ENCODE data around the gene WDR5B. TPM values are rescaled to one million over a fixed set of nuclear protein-coding genes. Genes with fewer than 3 reads are reported as not detected.

The WDR5B gene
- total RNA-seq, 1 experiment from 2014 or later: 4.4 TPM

DNA sequence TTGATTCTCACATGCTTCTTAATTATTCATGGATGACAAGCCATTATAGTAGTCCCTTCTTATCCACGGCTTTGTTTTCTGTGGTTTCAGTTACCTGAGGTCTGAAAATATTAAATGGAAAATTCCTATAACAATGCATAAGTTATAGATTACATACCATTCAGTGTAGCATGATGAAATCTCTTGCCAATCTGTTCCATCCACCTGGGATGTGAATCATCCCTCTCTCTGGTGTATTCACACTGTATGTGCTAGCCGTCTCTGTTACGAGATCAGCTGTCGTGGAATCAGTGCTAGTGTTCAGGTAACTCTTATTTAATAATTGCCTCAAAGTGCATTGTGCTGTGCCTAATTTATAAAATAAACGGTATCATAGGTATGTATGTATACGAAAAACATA lies 5.2 kb downstream of the WDR5B start:
- Mint-ChIP-seq H3K27ac (ENCODE audit: unreplicated experiment) (no peak overlapping the region), H3K9me3 (ENCODE audit: unreplicated experiment) (no peaks in the 10 kb centered on the region), H3K4me1 (ENCODE audit: low read depth, unreplicated experiment) (peaks cover 12% of the 10 kb centered on the region), H3K4me3 (ENCODE audit: unreplicated experiment) (no peak overlapping the region), H3K36me3 (ENCODE audit: insufficient read depth, unreplicated experiment) (peaks cover 18% of the 10 kb centered on the region), H3K27me3 (ENCODE audit: insufficient read depth, unreplicated experiment) (no peaks in the 10 kb centered on the region)
- CTCF ChIA-PET: no interaction called here
- TF ChIP-seq, protein P1, sequence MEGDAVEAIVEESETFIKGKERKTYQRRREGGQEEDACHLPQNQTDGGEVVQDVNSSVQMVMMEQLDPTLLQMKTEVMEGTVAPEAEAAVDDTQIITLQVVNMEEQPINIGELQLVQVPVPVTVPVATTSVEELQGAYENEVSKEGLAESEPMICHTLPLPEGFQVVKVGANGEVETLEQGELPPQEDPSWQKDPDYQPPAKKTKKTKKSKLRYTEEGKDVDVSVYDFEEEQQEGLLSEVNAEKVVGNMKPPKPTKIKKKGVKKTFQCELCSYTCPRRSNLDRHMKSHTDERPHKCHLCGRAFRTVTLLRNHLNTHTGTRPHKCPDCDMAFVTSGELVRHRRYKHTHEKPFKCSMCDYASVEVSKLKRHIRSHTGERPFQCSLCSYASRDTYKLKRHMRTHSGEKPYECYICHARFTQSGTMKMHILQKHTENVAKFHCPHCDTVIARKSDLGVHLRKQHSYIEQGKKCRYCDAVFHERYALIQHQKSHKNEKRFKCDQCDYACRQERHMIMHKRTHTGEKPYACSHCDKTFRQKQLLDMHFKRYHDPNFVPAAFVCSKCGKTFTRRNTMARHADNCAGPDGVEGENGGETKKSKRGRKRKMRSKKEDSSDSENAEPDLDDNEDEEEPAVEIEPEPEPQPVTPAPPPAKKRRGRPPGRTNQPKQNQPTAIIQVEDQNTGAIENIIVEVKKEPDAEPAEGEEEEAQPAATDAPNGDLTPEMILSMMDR (IDR thresholded peaks at IDR 0.05; ENCODE audit: insufficient read depth in 1 of 2, low read depth in 1 of 2, low read length in 1 of 2, severe bottlenecking in 1 of 2, unreplicated experiment in 1 of 2): no peak
- intact Hi-C loops (cut with micrococcal nuclease; ENCODE audit: unreplicated experiment): no loop called here
- no TSS peak for BruUV-seq (replicated peaks)
- POLR2A ChIA-PET: no interaction called here
- H3K4me3 ChIP-seq (ENCODE audit: low read depth, low read length): no peak overlapping the region
- no peaks in the 10 kb centered on the region; the same call in 1 of the 2 replicates for H3K36me3 ChIP-seq (ENCODE audit: control insufficient read depth, insufficient read depth, low read length)
- H3K4me1 ChIP-seq: no peaks in the 10 kb centered on the region
- no peaks in the 10 kb centered on the region for H3K9me3 ChIP-seq
- no peak for DNase-seq
- no peaks in the 10 kb centered on the region for H3K27me3 ChIP-seq (replicated peaks; ENCODE audit: control insufficient read depth, insufficient read depth, low read length)

DNA sequence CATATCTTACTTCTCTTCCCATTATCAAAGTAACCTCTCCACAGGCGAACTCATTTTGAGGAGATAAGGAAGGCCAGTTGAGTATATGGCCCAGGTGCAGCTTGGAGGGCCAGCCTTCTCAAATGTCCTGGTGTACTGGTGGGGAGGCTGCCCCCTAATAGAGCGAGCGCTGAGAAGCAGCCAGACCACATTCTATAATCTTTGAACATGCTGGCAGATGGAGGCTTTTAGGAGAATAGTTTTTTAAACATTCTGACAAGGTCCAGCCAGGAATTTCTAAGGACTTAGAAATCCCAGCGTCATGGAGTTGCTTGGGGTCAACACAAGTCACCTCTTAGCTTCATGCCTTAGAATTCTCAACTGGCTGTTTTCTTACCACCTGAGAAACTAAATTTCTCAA lies 5.8 kb downstream of the WDR5B start:
- ChIA-PET CTCF (interaction anchor here (1.0 kb wide), 1 partner anchor 26 kb away, joined by 3 read pairs; the partner anchor contains the start of gene FAM162A), POLR2A (no interaction called here)
- intact Hi-C loops (cut with micrococcal nuclease; ENCODE audit: unreplicated experiment): no loop called here
- no peak overlapping the region for H3K4me3 ChIP-seq (ENCODE audit: low read depth, low read length)
- Mint-ChIP-seq H3K4me3 (ENCODE audit: unreplicated experiment) (no peak overlapping the region), H3K27ac (ENCODE audit: unreplicated experiment) (no peak overlapping the region), H3K27me3 (ENCODE audit: insufficient read depth, unreplicated experiment) (no peaks in the 10 kb centered on the region), H3K9me3 (ENCODE audit: unreplicated experiment) (no peaks in the 10 kb centered on the region), H3K36me3 (ENCODE audit: insufficient read depth, unreplicated experiment) (peaks cover 13% of the 10 kb centered on the region), H3K4me1 (ENCODE audit: low read depth, unreplicated experiment) (peaks cover 12% of the 10 kb centered on the region)
- no peaks in the 10 kb centered on the region for H3K9me3 ChIP-seq
- TF ChIP-seq, protein P1 (IDR thresholded peaks at IDR 0.05; ENCODE audit: insufficient read depth in 1 of 2, low read depth in 1 of 2, low read length in 1 of 2, severe bottlenecking in 1 of 2, unreplicated experiment in 1 of 2): no peak
- H3K4me1 ChIP-seq: no peaks in the 10 kb centered on the region
- BruUV-seq (replicated peaks): no TSS peak
- H3K36me3 ChIP-seq (ENCODE audit: control insufficient read depth, insufficient read depth, low read length): no peaks in the 10 kb centered on the region; the same call in 1 of the 2 replicates
- H3K27me3 ChIP-seq (replicated peaks; ENCODE audit: control insufficient read depth, insufficient read depth, low read length): no peaks in the 10 kb centered on the region
- DNase-seq: no peak

DNA sequence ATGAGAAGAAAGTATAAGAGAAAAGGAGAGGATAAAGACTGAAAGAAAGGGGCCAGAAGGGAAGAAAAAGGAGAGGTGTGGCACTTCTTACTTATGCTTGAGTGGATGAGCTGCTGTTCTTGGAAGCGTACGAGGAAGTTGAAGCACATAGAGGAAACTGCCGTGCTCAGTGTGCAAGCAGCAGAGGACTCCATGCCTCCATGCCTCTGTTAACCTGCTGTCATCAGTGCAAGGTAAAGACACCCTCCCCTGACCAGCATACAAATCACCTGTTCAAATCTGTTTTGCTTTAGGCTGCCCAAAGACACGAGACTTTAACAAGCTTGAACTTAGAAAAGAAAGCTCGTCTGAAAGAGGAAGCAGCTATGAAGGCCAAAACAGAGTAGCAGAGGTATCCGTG lies 6.4 kb downstream of the WDR5B start:
- Mint-ChIP-seq H3K27me3 (ENCODE audit: insufficient read depth, unreplicated experiment) (no peaks in the 10 kb centered on the region), H3K4me3 (ENCODE audit: unreplicated experiment) (no peak overlapping the region), H3K4me1 (ENCODE audit: low read depth, unreplicated experiment) (peaks cover 12% of the 10 kb centered on the region), H3K27ac (ENCODE audit: unreplicated experiment) (no peak overlapping the region), H3K9me3 (ENCODE audit: unreplicated experiment) (no peaks in the 10 kb centered on the region), H3K36me3 (ENCODE audit: insufficient read depth, unreplicated experiment) (peaks cover 11% of the 10 kb centered on the region)
- H3K36me3 ChIP-seq (ENCODE audit: control insufficient read depth, insufficient read depth, low read length): no peaks in the 10 kb centered on the region; the same call in 1 of the 2 replicates
- intact Hi-C loops (cut with micrococcal nuclease; ENCODE audit: unreplicated experiment): no loop called here
- BruUV-seq (replicated peaks): no TSS peak
- DNase-seq: no peak
- H3K4me3 ChIP-seq (ENCODE audit: low read depth, low read length): no peak overlapping the region
- ChIA-PET CTCF (interaction anchor here (0.7 to 1.0 kb wide), 2 partner anchors 17 to 25 kb away, joined by 3 to 4 read pairs; partner anchors contain the start of gene FAM162A), POLR2A (no interaction called here)
- H3K4me1 ChIP-seq: no peaks in the 10 kb centered on the region
- no peaks in the 10 kb centered on the region for H3K9me3 ChIP-seq
- H3K27me3 ChIP-seq (replicated peaks; ENCODE audit: control insufficient read depth, insufficient read depth, low read length): no peaks in the 10 kb centered on the region
- TF ChIP-seq, protein P1 (IDR thresholded peaks at IDR 0.05; ENCODE audit: insufficient read depth in 1 of 2, low read depth in 1 of 2, low read length in 1 of 2, severe bottlenecking in 1 of 2, unreplicated experiment in 1 of 2): no peak
